Fibroblast of mammary gland (primary cell): ENCODE measurements around the gene COMMD3.
"Not testable (repeated sequence)": the region's sequence is repeated elsewhere in the genome, so short reads cannot be mapped to it uniquely, and the experiment has no call there.

Experiments
- DNase-seq: peaks from one replicate; pipeline ENCODE4 v3.0.0-alpha.2; 2010; ENCODE audit warnings: low read depth
- H3K4me3 ChIP-seq: 2 replicates; pipeline ENCODE4 v1.5.1; 2011; ENCODE audit warnings: low read depth, mild to moderate bottlenecking, low read length, moderate library complexity; ENCODE audit not compliant: control insufficient read depth
- CTCF ChIP-seq: conservative IDR thresholded peaks from 2 replicates; pipeline ENCODE4 v1.5.1; 2011; ENCODE audit warnings: low read depth, low read length, inconsistent platforms; ENCODE audit not compliant: control insufficient read depth, insufficient read depth

Gene COMMD3

DNA sequence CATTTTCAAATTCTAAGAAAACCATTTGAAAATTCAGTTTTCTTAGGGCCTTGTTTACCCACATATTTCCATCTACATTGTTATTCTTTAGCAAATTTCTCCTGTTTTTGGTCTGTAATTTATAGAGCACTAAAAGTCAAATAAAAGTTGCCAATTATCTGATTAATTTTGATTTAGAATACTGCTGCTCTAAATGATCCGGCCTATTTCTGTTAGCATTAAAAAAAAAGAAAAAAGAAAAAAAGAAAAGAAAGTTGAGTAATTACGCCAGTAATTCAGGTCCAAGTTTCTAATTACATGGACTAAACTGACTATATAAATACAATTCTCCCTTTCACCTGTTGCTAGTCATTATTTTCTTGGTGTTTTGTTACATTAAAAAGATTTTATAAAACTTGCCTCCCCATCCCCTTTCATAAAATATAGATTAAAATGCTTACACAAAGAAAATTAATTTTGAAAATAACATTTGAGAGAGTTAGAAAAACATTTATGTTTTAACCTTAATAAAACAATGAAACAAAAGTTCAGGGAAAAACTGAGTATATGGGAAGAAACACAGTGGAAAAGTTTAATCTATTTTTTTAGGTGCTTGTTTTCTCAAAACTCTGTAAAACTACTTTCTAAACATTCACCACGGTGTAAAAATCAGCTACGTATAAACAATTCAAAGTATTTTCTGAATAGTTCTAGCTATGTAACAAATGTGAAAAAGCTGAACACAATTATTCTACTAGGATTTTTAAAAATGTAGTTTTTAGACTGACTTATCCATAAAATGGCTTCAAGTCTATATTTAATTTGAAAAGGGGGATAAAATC lies 6.8 kb upstream of the COMMD3 start:
- H3K4me3 ChIP-seq, result no peak overlapping the region
- no peak for DNase-seq
- no peak for TF ChIP-seq CTCF

DNA sequence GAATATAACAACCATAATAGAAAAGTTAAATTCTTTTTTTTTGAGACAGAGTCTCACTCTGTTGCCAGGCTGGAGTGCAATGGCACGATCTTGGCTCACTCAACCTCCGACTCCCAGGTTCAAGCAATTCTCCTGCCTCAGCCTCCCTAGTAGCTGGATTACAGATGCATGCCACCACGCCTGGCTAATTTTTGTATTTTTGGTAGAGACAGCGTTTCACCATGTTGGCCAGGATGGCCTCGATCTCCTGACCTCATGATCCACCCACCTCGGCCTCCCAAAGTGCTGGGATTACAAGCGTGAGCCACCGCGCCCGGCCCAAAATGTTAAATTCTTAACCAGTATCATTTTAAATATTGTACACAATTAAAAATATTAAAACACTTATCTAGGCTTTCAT lies 6.2 kb upstream of the COMMD3 start:
- not testable (repeated sequence) for DNase-seq, H3K4me3 ChIP-seq

DNA sequence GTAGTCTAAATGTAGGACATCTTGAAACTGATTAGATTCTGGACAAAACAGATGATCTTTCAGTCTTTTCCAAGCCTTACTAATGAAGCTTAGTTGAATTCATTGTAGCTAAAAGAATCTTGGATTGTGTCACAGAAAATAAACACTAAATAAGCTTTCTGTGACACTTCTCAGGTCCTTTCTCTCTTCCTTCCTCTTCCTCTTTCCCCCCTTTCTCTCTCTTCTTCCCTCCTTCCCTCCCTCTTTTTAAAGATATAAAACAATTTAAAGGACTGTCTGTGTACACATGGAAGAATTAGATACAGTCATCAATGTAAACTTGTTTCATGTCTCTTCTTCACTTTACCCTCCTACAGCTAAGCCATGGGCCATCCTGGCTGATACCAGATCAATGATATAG lies 5.3 kb upstream of the COMMD3 start:
- no peak overlapping the region for H3K4me3 ChIP-seq
- DNase-seq, result no peak
- no peak for TF ChIP-seq CTCF

GRCh38 chr10:22314852-22315251 lies 1.3 kb upstream of the COMMD3 start:
- H3K4me3 ChIP-seq, result no peak overlapping the region
- TF ChIP-seq CTCF, result no peak
- peak; percentile 36 for DNase-seq

- peak overlapping the region; percentile 81 for H3K4me3 ChIP-seq
- TF ChIP-seq CTCF, result no peak
- DNase-seq, result peak; percentile 20
Observed at GRCh38 chr10:22315455-22316285, 518 bp upstream of the COMMD3 start.

GRCh38 chr10:22317076-22317370 lies 835 bp downstream of the COMMD3 start:
- TF ChIP-seq CTCF, result no peak
- DNase-seq, result no peak
- peak overlapping the region; percentile 81 for H3K4me3 ChIP-seq
